LNCAP (cell line): ENCODE measurements around the gene HNF1B.

Source experiments
- CTCF ChIP-seq: fragments of 450-650 bp; IDR thresholded peaks from 2 replicates; pipeline ENCODE4 v1.5.1; 2017; ENCODE audit warnings: mild to moderate bottlenecking

Gene HNF1B, protein sequence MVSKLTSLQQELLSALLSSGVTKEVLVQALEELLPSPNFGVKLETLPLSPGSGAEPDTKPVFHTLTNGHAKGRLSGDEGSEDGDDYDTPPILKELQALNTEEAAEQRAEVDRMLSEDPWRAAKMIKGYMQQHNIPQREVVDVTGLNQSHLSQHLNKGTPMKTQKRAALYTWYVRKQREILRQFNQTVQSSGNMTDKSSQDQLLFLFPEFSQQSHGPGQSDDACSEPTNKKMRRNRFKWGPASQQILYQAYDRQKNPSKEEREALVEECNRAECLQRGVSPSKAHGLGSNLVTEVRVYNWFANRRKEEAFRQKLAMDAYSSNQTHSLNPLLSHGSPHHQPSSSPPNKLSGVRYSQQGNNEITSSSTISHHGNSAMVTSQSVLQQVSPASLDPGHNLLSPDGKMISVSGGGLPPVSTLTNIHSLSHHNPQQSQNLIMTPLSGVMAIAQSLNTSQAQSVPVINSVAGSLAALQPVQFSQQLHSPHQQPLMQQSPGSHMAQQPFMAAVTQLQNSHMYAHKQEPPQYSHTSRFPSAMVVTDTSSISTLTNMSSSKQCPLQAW

GRCh38 chr17:37744961-37745800, at the start of gene HNF1B:
Gene HNF1B, minus strand, starts transcription at chr17:37745059. Its CDS starts 175 bp downstream, at chr17:37744884.
- no peak for TF ChIP-seq CTCF

DNA sequence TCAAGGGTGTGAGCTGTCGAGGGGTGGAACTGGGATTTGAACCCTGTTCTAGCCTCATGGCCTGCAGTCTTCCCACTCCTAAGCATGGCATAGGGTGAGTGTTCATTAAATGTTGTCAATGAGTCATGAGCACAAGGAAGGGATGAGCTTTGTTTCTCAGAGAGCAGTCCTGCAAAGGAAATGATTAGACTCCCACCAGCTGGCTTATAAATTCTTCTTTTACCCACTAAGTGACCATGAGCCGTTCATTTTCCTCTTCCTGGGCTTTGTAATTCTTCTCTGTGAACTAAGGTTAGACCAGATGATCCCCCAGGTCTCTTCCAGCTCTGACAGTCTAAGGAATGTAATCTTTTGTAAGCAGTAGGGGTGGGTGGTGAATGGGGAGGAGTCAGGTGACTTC, 47.9 kb upstream of the HNF1B start:
- TF ChIP-seq CTCF, result no peak

GRCh38 chr17:37791447-37792399, 46.9 kb upstream of the HNF1B start:
- TF ChIP-seq CTCF, result peak; percentile 80

DNA sequence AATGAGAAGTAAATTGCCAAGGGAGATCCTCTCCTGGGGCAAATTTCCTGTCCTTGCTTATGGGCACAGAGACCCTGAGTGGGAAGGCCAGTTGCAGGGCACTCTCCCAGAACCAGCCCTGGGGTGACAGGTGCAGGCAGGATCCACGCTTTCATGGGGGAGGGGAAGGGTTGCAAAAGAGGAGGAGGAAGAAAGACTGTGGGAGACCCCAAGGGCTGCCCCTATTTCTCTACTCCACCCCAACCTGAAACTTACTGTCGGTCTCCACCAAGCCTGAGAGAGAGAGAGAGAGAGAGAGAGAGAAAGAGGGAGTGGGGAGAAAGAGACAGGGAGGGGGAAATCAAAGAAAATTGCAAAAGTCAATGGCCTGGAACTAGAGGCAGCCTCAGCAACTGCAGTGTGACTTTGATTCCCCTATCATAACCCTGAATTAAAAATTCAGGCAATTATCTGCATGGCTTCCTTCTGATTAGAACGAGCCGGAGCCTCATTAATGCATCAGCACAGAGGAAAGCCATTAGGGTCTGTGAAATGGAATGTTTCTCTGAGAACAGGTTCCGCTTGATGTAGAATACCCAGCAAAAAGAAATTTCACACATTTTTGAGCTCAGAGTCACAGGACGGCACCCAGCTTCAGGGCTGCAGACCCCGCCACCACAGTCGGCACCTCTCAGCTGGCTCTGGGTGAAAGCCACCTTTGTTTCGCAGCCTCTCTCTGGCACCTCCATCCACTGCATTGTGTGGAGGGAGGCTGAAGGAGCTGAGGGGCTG, 45.1 kb upstream of the HNF1B start:
- TF ChIP-seq CTCF, result no peak

DNA sequence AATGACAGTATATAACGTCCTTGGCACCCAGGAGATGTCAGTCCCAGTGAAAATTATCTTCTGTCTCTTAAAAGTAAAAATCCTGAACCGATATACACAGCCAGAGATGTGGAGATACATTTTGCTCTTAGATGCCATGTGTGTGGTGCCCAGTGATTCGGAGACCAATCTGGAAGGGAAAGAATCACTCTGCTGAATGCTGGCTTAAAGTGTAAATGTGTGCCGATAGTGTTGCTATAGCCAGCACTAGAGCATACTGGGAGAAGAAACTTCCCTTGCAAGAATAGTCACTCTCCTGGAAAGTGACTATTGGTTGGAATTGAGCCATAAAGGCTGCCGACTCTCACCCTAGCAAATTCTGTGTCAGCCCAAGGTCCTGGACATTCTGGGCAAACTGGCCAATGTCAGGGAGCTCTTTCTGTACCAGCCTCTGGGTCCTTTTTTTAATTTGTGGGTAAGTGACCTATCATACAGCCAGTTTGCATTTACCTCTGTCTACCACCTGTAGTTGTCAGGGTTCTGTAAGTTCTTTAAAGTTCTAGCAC, 44.2 kb upstream of the HNF1B start:
- TF ChIP-seq CTCF, result no peak

- TF ChIP-seq CTCF, result no peak
Measured at GRCh38 chr17:37788526-37788925, 43.7 kb upstream of the HNF1B start.
